Astrocyte (in vitro differentiated cells and primary cell): ENCODE results near the gene ZNF764. TPM values are rescaled to one million over a fixed set of nuclear protein-coding genes. Genes with fewer than 3 reads are reported as not detected.
"Not testable (repeated sequence)": the region's sequence is repeated elsewhere in the genome, so short reads cannot be mapped to it uniquely, and the experiment has no call there.

Source experiments
- DNase-seq: peaks from one replicate; pipeline ENCODE4 v3.0.0-alpha.2; 2010; ENCODE audit warnings: low read depth
- FAIRE-seq: peaks from 2 replicates; lab custom pipeline; 2011; peaks lifted over from hg19 to GRCh38; lab: Jason Lieb, UNC
- H2AFZ ChIP-seq: 2 replicates; pipeline ENCODE4 v1.6.0; 2012; ENCODE audit warnings: low read depth, low read length, inconsistent platforms
- H3K27ac ChIP-seq: 2 replicates; pipeline ENCODE4 v1.5.1; 2011; ENCODE audit warnings: low read depth, low read length, inconsistent platforms
- H3K27me3 ChIP-seq: 2 replicates; pipeline ENCODE4 v1.6.0; 2011; ENCODE audit warnings: low read length, inconsistent platforms; ENCODE audit not compliant: insufficient read depth
- H3K36me3 ChIP-seq: 2 replicates; pipeline ENCODE4 v1.5.1; 2011; ENCODE audit warnings: low read length, inconsistent platforms; ENCODE audit not compliant: insufficient read depth
- H3K4me1 ChIP-seq: 2 replicates; pipeline ENCODE4 v1.5.1; 2011; ENCODE audit warnings: low read length, inconsistent platforms; ENCODE audit not compliant: insufficient read depth
- H3K4me2 ChIP-seq: 2 replicates; pipeline ENCODE4 v1.6.0; 2012; ENCODE audit warnings: low read length, inconsistent platforms
- H3K4me3 ChIP-seq: 2 replicates; pipeline ENCODE4 v1.5.1; 2011; ENCODE audit warnings: low read depth, mild to moderate bottlenecking, low read length, inconsistent platforms; ENCODE audit not compliant: insufficient read depth
- H3K79me2 ChIP-seq: 2 replicates; pipeline ENCODE4 v1.6.0; 2012; ENCODE audit warnings: mild to moderate bottlenecking, low read length, inconsistent platforms; ENCODE audit not compliant: insufficient read depth
- H3K9ac ChIP-seq: 2 replicates; pipeline ENCODE4 v1.6.0; 2012; ENCODE audit warnings: mild to moderate bottlenecking, low read length, inconsistent platforms
- H3K9me3 ChIP-seq: 2 replicates; pipeline ENCODE4 v1.5.1; 2012; ENCODE audit warnings: low read depth, mild to moderate bottlenecking, low read length, inconsistent platforms; ENCODE audit not compliant: insufficient read depth
- H4K20me1 ChIP-seq: 2 replicates; pipeline ENCODE4 v1.6.0; 2012; ENCODE audit warnings: low read length, inconsistent platforms; ENCODE audit not compliant: insufficient read depth
- H3K27ac Mint-ChIP-seq: one replicate; pipeline ENCODE4 v1.8.0; 2021; ENCODE audit warnings: mild to moderate bottlenecking, mixed read lengths; ENCODE audit not compliant: unreplicated experiment
- H3K27me3 Mint-ChIP-seq: one replicate; pipeline ENCODE4 v1.8.0; 2021; ENCODE audit warnings: low read depth, mixed read lengths; ENCODE audit not compliant: unreplicated experiment
- H3K36me3 Mint-ChIP-seq: one replicate; pipeline ENCODE4 v1.8.0; 2021; ENCODE audit warnings: low read depth, mixed read lengths; ENCODE audit not compliant: unreplicated experiment
- H3K4me1 Mint-ChIP-seq: one replicate; pipeline ENCODE4 v1.8.0; 2021; ENCODE audit warnings: low read depth, mixed read lengths; ENCODE audit not compliant: unreplicated experiment
- H3K4me3 Mint-ChIP-seq: one replicate; pipeline ENCODE4 v1.8.0; 2021; ENCODE audit warnings: mild to moderate bottlenecking, moderate library complexity, mixed read lengths; ENCODE audit not compliant: unreplicated experiment
- H3K9me3 Mint-ChIP-seq: one replicate; pipeline ENCODE4 v1.8.0; 2021; ENCODE audit warnings: mild to moderate bottlenecking, mixed read lengths; ENCODE audit not compliant: unreplicated experiment
- EZH2 ChIP-seq: IDR thresholded peaks from 2 replicates; pipeline ENCODE4 v1.6.1; 2012; ENCODE audit warnings: mild to moderate bottlenecking, low read length, inconsistent platforms; ENCODE audit not compliant: insufficient read depth
- total RNA-seq: library from RNA; stranded (reverse); gene quantifications from 2 replicates; pipeline ENCODE4 v1.2.1, GENCODE V29; 2021
- TF ChIP-seq, protein P1 (sequence below): IDR thresholded peaks from 2 replicates; pipeline ENCODE4 v1.5.1; 2011; ENCODE audit warnings: low read depth, mild to moderate bottlenecking, inconsistent platforms, low read length, moderate library complexity; ENCODE audit not compliant: insufficient read depth

ZNF764 gene
- total RNA-seq, 1 donor from 2014 or later: 8.5 TPM

DNA sequence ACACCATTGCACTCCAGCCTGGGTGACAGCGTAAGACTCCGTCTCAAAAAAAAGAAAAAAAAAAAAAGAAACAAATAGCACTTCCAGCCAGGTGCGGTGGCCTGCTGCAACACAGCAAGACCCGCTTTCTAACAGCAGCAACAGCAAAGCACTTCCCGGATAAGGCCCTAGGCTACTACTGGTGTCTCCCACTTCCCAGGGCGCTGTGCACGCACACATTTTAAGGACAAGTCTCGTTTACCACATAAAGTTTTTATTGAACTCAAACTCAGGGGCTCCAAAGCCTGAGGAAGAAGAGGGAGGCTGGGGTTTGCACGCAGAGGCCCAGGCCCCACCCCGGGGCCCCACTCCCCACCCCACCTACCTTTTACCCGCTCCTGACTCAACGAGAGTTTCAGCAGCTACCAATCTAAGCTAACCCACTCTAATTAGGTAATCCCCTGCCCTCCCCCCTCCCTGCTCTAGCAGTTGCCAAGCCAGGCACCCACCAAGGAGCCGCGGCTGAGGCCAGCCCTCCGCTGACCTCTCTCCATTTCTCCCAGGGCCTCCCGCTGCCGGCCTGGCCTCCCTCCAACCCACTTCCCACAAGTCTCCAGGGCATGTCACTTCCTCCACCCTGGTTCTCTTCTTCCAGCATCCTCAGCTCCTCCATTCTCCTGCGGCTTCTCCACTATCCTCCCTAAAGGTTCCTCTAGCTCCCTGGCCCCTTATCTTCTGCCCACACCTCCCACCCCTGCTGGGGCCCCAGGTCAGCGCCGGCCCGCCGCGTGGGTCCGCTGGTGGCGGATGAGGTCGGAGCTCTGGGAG, 34.2 kb downstream of the ZNF764 start:
- Histone ChIP-seq H3K9ac (no peak overlapping the region), H3K4me3 (no peak overlapping the region), H3K79me2 (peaks cover 6% of the 10 kb centered on the region), H3K4me1 (peaks cover 5% of the 10 kb centered on the region), H3K36me3 (no peaks in the 10 kb centered on the region), H3K4me2 (peak overlapping the region; percentile 32), H3K27me3 (no peaks in the 10 kb centered on the region), H3K27ac (no peak overlapping the region), H2AFZ (no peak overlapping the region), H4K20me1 (no peaks in the 10 kb centered on the region), H3K9me3 (no peaks in the 10 kb centered on the region)
- no peak for DNase-seq
- no peak overlapping the region for H3K27ac Mint-ChIP-seq
- no peaks in the 10 kb centered on the region for H3K9me3 Mint-ChIP-seq
- peaks cover 8% of the 10 kb centered on the region for H3K27me3 Mint-ChIP-seq
- H3K4me3 Mint-ChIP-seq: no peak overlapping the region
- TF ChIP-seq, protein P1, sequence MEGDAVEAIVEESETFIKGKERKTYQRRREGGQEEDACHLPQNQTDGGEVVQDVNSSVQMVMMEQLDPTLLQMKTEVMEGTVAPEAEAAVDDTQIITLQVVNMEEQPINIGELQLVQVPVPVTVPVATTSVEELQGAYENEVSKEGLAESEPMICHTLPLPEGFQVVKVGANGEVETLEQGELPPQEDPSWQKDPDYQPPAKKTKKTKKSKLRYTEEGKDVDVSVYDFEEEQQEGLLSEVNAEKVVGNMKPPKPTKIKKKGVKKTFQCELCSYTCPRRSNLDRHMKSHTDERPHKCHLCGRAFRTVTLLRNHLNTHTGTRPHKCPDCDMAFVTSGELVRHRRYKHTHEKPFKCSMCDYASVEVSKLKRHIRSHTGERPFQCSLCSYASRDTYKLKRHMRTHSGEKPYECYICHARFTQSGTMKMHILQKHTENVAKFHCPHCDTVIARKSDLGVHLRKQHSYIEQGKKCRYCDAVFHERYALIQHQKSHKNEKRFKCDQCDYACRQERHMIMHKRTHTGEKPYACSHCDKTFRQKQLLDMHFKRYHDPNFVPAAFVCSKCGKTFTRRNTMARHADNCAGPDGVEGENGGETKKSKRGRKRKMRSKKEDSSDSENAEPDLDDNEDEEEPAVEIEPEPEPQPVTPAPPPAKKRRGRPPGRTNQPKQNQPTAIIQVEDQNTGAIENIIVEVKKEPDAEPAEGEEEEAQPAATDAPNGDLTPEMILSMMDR: no peak
- no peak for TF ChIP-seq EZH2
- no peaks in the 10 kb centered on the region for H3K36me3 Mint-ChIP-seq
- H3K4me1 Mint-ChIP-seq: peaks cover 4% of the 10 kb centered on the region
- FAIRE-seq: no peak

GRCh38 chr16:30522702-30523463, 35.3 kb downstream of the ZNF764 start:
- not testable (repeated sequence) for H3K27ac ChIP-seq, H4K20me1 ChIP-seq, H3K9me3 Mint-ChIP-seq, H3K27me3 ChIP-seq, H3K9me3 ChIP-seq, H3K36me3 Mint-ChIP-seq, H3K4me1 ChIP-seq, H3K4me2 ChIP-seq, H3K4me1 Mint-ChIP-seq, H3K36me3 ChIP-seq, H3K27ac Mint-ChIP-seq, DNase-seq, H3K9ac ChIP-seq, H3K4me3 Mint-ChIP-seq, H2AFZ ChIP-seq, FAIRE-seq, H3K79me2 ChIP-seq, H3K4me3 ChIP-seq
- H3K27me3 Mint-ChIP-seq: peaks cover 16% of the 10 kb centered on the region

DNA sequence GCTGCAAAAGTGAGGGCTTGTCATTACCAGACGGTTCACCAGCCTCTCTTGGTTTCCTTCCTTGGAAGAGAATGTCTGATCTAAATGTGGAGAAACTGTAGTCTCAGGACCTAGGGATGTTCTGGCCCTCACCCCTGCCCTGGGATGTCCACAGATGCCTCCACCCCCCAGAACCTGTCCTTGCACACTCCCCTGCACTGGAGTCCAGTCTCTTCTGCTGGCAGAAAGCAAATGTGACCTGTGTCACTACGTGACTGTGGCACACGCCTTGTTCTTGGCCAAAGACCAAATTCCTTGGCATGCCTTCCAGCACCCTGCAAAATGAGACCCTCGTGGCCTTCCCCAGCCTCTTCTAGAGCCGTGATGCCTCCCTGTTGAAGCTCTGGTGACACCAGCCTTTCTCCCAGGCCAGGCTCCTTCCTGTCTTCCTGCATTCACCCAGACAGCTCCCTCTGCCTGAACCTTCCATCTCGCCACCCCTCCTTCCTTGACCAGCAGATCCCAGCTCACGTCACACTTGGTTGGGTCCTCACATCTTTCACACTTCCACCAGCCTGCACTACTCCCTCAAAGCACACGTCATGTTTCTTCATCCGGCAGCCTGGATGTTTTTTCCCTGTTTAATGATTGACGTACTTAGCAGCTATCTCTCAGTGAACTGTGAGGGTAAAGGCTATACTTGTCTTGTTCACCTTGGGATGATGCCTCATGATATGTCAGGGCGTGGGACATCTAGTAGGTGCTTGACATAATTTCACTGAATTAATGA, 36.1 kb downstream of the ZNF764 start:
- Histone ChIP-seq H3K79me2 (peaks cover 6% of the 10 kb centered on the region), H3K27me3 (no peaks in the 10 kb centered on the region), H4K20me1 (no peaks in the 10 kb centered on the region), H2AFZ (no peak overlapping the region), H3K4me2 (no peak overlapping the region), H3K4me3 (no peak overlapping the region), H3K9ac (no peak overlapping the region), H3K4me1 (no peaks in the 10 kb centered on the region), H3K9me3 (no peaks in the 10 kb centered on the region), H3K36me3 (no peaks in the 10 kb centered on the region), H3K27ac (no peak overlapping the region)
- TF ChIP-seq, protein P1: no peak
- TF ChIP-seq EZH2: no peak
- no peak overlapping the region for H3K27ac Mint-ChIP-seq
- DNase-seq (no peak), FAIRE-seq (no peak)
- no peaks in the 10 kb centered on the region for H3K36me3 Mint-ChIP-seq
- no peaks in the 10 kb centered on the region for H3K9me3 Mint-ChIP-seq
- peaks cover 2% of the 10 kb centered on the region for H3K4me1 Mint-ChIP-seq
- H3K27me3 Mint-ChIP-seq: peaks cover 18% of the 10 kb centered on the region
- H3K4me3 Mint-ChIP-seq: no peak overlapping the region
